ENCODE measurements around the gene TTLL6. TPM values are rescaled to one million over a fixed set of nuclear protein-coding genes. Genes with fewer than 3 reads are reported as not detected.

The TTLL6 gene
- total and polyA plus RNA-seq, 2 of the 4 experiments (the other 2 are of a cell fraction), result not detected

DNA sequence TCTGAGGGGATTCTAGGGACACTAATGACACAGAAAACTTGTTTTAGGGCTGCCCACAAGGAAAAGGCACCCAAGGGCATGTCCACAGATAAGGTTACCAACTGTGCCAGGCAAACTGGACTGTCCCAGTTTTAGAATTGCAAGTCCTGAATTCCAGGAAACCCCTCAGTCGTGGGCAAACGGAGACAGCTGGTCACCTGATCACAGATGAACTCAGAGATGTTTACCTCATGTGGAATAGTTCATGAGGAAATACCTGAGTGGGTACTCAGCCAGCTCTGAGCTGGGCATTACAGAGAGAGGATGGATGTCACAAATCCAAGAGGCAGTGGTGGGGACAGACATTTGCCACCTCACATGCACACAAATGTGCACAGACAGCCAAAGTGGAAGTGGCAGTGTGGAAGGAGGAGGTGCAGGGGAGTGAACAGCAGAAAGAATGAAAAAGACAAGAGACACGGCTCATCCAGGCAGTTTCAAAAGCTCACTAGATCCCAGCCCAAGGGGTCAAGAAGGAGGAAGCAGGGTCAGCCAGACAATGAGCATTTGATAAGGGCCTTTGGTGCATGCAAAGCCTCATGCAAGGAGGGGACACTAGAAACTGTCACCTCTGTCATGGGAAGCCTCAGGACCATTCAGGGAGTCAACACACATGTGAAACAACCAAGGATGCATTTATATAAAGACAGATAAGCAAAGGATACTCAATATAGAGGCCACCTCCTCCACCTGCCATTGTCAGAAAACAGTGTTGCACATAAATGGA, 24.8 kb downstream of the TTLL6 start (continued):
- no peak for TF ChIP-seq SMC3 (IDR thresholded peaks at IDR 0.05; ENCODE audit: low read depth, low read length)

DNA sequence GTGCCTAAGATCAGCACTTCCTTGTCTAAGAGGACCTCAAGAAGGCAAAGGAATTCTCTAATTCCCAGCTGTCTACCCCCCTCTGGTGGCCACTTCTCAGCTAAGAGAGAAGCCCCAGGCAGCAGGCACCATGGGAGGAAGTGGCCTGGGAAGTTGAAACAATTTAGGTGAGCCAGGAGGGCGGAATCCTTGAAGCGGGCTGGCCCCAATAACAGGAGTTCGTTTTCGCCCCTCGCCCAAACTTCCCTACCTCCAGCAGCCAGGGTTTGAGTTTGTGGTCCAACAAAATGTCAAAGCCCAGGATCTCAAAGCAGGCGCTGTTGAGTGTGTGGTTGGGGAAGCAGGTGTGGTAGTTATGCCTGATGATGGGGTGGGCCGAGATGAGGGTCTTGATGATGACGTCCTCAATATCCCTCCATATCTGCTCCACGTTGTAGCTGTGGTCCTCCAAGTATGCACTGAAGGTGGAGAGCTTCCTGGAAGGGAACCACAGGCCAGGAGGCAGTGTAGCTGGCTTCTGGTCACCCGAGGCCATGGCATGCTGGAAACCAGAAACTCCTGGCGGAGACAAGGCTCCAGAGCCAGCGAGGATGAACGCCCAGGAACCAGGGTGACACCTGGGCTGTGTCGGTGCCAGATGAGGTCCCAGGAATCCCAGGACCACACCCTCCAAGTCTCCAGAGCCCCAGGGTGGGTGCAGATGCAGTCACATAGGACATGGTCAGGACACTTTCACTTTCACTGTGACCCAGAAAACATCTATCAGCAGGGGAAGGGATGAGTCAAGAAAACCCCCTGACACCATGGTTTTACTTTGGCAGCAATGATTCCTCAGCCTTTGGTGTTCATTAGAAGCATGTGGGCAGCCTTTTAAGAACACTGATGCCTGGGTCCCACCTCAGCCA, 25.6 kb downstream of the TTLL6 start:
- dilution Hi-C loops (cut with HindIII; ENCODE audit: low sequenced_read_pairs, unreplicated experiment) (no loop called here), intact Hi-C loops (cut with micrococcal nuclease) (loop anchor here (1.0 kb wide), 2 partner anchors 67 to 113 kb away; no protein-coding TSS in a partner anchor), in situ Hi-C loops (cut with MboI; ENCODE audit: low sequenced_read_pairs) (loop anchor here (5.0 kb wide), 1 partner anchor 124 kb away; no protein-coding TSS in a partner anchor)
- TF ChIP-seq SMC3 (IDR thresholded peaks at IDR 0.05; ENCODE audit: low read depth, low read length) (peak; percentile 92), BHLHE40 (IDR thresholded peaks at IDR 0.05; ENCODE audit: low read depth, low read length) (no peak), RAD21 (IDR thresholded peaks at IDR 0.05; ENCODE audit: low read length) (peak; percentile 80)
- TF ChIP-seq, protein P1, sequence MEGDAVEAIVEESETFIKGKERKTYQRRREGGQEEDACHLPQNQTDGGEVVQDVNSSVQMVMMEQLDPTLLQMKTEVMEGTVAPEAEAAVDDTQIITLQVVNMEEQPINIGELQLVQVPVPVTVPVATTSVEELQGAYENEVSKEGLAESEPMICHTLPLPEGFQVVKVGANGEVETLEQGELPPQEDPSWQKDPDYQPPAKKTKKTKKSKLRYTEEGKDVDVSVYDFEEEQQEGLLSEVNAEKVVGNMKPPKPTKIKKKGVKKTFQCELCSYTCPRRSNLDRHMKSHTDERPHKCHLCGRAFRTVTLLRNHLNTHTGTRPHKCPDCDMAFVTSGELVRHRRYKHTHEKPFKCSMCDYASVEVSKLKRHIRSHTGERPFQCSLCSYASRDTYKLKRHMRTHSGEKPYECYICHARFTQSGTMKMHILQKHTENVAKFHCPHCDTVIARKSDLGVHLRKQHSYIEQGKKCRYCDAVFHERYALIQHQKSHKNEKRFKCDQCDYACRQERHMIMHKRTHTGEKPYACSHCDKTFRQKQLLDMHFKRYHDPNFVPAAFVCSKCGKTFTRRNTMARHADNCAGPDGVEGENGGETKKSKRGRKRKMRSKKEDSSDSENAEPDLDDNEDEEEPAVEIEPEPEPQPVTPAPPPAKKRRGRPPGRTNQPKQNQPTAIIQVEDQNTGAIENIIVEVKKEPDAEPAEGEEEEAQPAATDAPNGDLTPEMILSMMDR (conservative IDR thresholded peaks at IDR 0.05; ENCODE audit: low read depth, low read length), result peak; percentile 91
- H2AK5ac ChIP-seq (ENCODE audit: low read depth, low read length), result no peak overlapping the region
- H3K4me2 ChIP-seq (ENCODE audit: low read depth, low read length), result no peak overlapping the region
- ChIA-PET CTCF (interaction anchor here (0.5 to 2.0 kb wide), 12 partner anchors 14 to 1013 kb away, joined by 3 to 14 read pairs (median 4); no protein-coding TSS in a partner anchor), POLR2A (ENCODE audit: unreplicated experiment) (no interaction called here)
- no peak overlapping the region for H3K9ac ChIP-seq (ENCODE audit: low read depth, low read length)
- WGBS, 2 experiments (ENCODE audit: extremely low coverage in 2 of 2, insufficient read length in 1 of 2), result 47% methylated on average over 4 of the region's 14 CpGs; no CpG with 5 or more reads in 1 of the 2 experiments
- no peak overlapping the region for H4K5ac ChIP-seq (ENCODE audit: low read depth, low read length)
- peak overlapping the region in 1 of 2 experiments; percentile 47; a peak in 1 of 4 replicates for H4K8ac ChIP-seq (ENCODE audit: low read depth in 2 of 2, low read length in 2 of 2)
- no peak overlapping the region for H4K91ac ChIP-seq (ENCODE audit: insufficient read depth, low read depth, low read length)
- no peak overlapping the region for H2BK5ac ChIP-seq (ENCODE audit: low read depth, low read length, poor library complexity, severe bottlenecking)
- no peak overlapping the region for H2BK20ac ChIP-seq (ENCODE audit: low read depth, low read length)
- H3K9me1 ChIP-seq (ENCODE audit: insufficient read depth, low read length), result peaks cover 13% of the 10 kb centered on the region
- ATAC-seq (ENCODE audit: low read depth) (peak; percentile 92), DNase-seq (peak; percentile 79)
- no peaks in the 10 kb centered on the region for H3K36me3 ChIP-seq (ENCODE audit: control insufficient read depth, insufficient read depth, low read length)
- no peak overlapping the region for H2BK120ac ChIP-seq (ENCODE audit: low read depth, low read length)
- BruUV-seq (replicated peaks), result no TSS peak
- H3K4me3 ChIP-seq (ENCODE audit: insufficient read depth, low read depth, low read length), result no peak overlapping the region
- H2BK15ac ChIP-seq (ENCODE audit: low read depth, low read length), result no peak overlapping the region
- H2AFZ ChIP-seq (replicated peaks; ENCODE audit: low read length, poor library complexity), result peak overlapping the region; percentile 79
- no peaks in the 10 kb centered on the region for H3K79me1 ChIP-seq (ENCODE audit: low read depth in 1 of 2, low read length in 2 of 2)
- H3K18ac ChIP-seq (ENCODE audit: low read depth, low read length), result no peak overlapping the region
- H3K4ac ChIP-seq (ENCODE audit: low read depth, low read length), result no peak overlapping the region
- H2AK9ac ChIP-seq (replicated peaks; ENCODE audit: low read depth, low read length, poor library complexity), result no peak overlapping the region
- no peak overlapping the region for H3K56ac ChIP-seq (ENCODE audit: extremely low read depth, insufficient read depth, low read length)
- peaks cover 14% of the 10 kb centered on the region for H3K4me1 ChIP-seq (ENCODE audit: control insufficient read depth, insufficient read depth, low read length)
- H3K14ac ChIP-seq (replicated peaks; ENCODE audit: low read depth, low read length), result no peak overlapping the region
- H4K20me1 ChIP-seq (ENCODE audit: insufficient read depth, low read length), result no peaks in the 10 kb centered on the region
- no peak overlapping the region for H3K23ac ChIP-seq (ENCODE audit: low read depth, low read length)
- peaks cover 33% of the 10 kb centered on the region for H3K27me3 ChIP-seq (ENCODE audit: control insufficient read depth, insufficient read depth, low read length)
- no peak overlapping the region for H3K27ac ChIP-seq (ENCODE audit: insufficient read depth, low read length)
- no peaks in the 10 kb centered on the region for H3K9me3 ChIP-seq (ENCODE audit: control insufficient read depth, insufficient read depth, low read length)
